CD4-positive, alpha-beta T cell (primary cell): ENCODE results near the gene DDX54. TPM values are rescaled to one million over a fixed set of nuclear protein-coding genes. Genes with fewer than 3 reads are reported as not detected.

Source experiments
- ATAC-seq: fragments of 200-7000 bp; cut with Tn5 transposase; one replicate; pipeline ENCODE4 v1.10.0; 2022; ENCODE audit warnings: mild to moderate bottlenecking; ENCODE audit not compliant: poor library complexity
- CTCF ChIA-PET: fragments of 350-600 bp; sonication (Branson Sonifier 250); formaldehyde crosslinking; loops from one replicate; lab custom pipeline; 2021; ENCODE audit warnings: antibody characterized with exemption, inconsistent platforms; lab: Charles Lee
- POLR2A ChIA-PET: fragments of 350-600 bp; sonication (Branson Sonifier 250); formaldehyde crosslinking; loops from one replicate; lab custom pipeline; 2021; ENCODE audit warnings: antibody characterized with exemption, inconsistent platforms; lab: Charles Lee
- DNase-seq, 14 experiments: peaks; one replicate each; pipeline ENCODE4 v3.0.0-alpha.2; 2013 to 2020; ENCODE audit warnings: mixed read lengths in 2 of 14
- H3K27ac ChIP-seq, 2 donors: one replicate each; pipeline versions ENCODE4 v1.5.1 to v1.7.0; 2013; ENCODE audit warnings: low read length in 2 of 2, low read depth in 1 of 2, mild to moderate bottlenecking in 1 of 2
- H3K27me3 ChIP-seq, 2 experiments: 1 replicate in 1 of 2; 2 replicates in 1 of 2; pipeline versions ENCODE4 v1.6.1 to v1.7.0; 2013; ENCODE audit warnings: low read length in 2 of 2, control low read depth in 1 of 2, mild to moderate bottlenecking in 1 of 2, moderate library complexity in 1 of 2; ENCODE audit not compliant: insufficient read depth in 2 of 2, control insufficient read depth in 1 of 2
- H3K36me3 ChIP-seq: one replicate; pipeline ENCODE4 v1.6.1; 2013; ENCODE audit warnings: low read length, control low read depth; ENCODE audit not compliant: insufficient read depth
- H3K4me1 ChIP-seq: one replicate; pipeline ENCODE4 v1.6.1; 2013; ENCODE audit warnings: low read length, control low read depth; ENCODE audit not compliant: insufficient read depth
- H3K4me3 ChIP-seq: one replicate; pipeline ENCODE4 v1.5.1; 2013; ENCODE audit warnings: mild to moderate bottlenecking, low read length, moderate library complexity
- H3K9me3 ChIP-seq, 2 experiments: 1 replicate in 1 of 2; 2 replicates in 1 of 2; pipeline versions ENCODE4 v1.6.1 to v1.7.0; 2013; ENCODE audit warnings: low read length in 2 of 2, mild to moderate bottlenecking in 2 of 2, control low read depth in 1 of 2, moderate library complexity in 1 of 2; ENCODE audit not compliant: control insufficient read depth in 1 of 2, insufficient read depth in 1 of 2
- H3K27ac Mint-ChIP-seq: one replicate; pipeline ENCODE4 v1.8.0; 2020; ENCODE audit warnings: mixed read lengths
- H3K27me3 Mint-ChIP-seq: one replicate; pipeline ENCODE4 v1.8.0; 2021; ENCODE audit warnings: mixed read lengths
- H3K36me3 Mint-ChIP-seq: one replicate; pipeline ENCODE4 v1.8.0; 2021; ENCODE audit warnings: low read depth, mixed read lengths
- H3K4me1 Mint-ChIP-seq: one replicate; pipeline ENCODE4 v1.8.0; 2021; ENCODE audit warnings: low read depth, mixed read lengths
- H3K4me3 Mint-ChIP-seq: one replicate; pipeline ENCODE4 v1.8.0; 2020; ENCODE audit warnings: mild to moderate bottlenecking, mixed read lengths
- H3K9me3 Mint-ChIP-seq: one replicate; pipeline ENCODE4 v1.8.0; 2020; ENCODE audit warnings: mixed read lengths
- intact Hi-C, 2 experiments: fragments of 100-400 bp; cut with DNase I in 1 of 2; cut with micrococcal nuclease in 1 of 2; formaldehyde crosslinking; loops; one replicate each; pipeline versions ENCODE4 v1.15.1 to v1.9.0; 2023 to 2025; cut with DNase I, micrococcal nuclease
- total RNA-seq, 174 experiments: library from RNA in 2 of 174; stranded (reverse) in 2 of 174; gene quantifications; one replicate each; pipeline ENCODE4 v1.2.3 and lab custom pipeline; 2021 to 2026
- TF ChIP-seq, protein P1 (sequence below): fragments of 200-600 bp; IDR thresholded peaks from one replicate; pipeline ENCODE4 v1.8.0; 2022; ENCODE audit warnings: antibody characterized with exemption, mild to moderate bottlenecking

Gene DDX54
- total RNA-seq, 2 experiments from 2014 or later: 56.8 to 61.1 TPM

DNA sequence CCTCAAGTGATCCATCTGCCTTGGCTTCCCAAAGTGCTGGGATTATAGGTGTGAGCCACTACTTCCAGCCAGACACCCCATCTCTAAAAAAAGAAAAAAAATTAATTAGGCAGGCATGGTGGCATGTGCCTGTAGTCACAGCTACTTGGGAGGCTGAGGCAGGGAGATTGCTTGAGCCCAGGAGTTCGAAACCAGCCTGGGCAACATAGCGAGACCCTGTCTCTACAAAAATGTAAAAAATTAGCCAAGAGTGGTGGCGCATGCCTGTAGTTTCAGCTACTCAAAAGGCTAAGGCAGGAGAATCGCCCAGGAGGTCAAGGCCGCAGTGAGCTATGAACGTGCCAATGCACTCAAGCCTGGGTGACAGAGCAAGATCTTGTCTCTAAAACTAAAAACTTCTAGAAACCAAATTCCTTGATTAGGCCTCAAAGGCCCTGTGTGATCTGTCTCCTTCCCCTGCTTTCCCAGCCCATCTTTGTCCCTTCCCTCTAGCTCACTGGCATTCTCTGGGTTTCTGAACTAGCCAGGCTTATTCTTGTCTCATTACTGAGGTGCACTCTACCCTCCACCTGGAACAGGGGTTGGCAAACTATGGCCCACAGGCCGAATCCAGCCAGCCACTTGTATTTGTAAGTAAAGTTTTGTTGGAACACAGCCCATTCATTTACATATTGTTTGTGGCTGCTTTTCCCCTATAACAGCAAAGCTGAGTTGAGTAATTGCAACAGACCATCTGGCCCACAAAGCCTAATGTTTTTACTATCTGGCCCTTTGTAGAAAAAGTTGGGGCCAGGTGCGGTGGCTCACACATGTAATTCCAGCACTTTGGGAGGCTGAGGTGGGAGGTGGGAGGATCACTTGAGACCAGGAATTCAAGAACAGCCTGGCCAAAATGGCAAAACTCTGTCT, 18.8 kb upstream of the DDX54 start:
- H3K27ac ChIP-seq: no peak overlapping the region
- intact Hi-C loops: no loop called here
- Mint-ChIP-seq H3K9me3 (no peaks in the 10 kb centered on the region), H3K4me3 (no peak overlapping the region), H3K4me1 (peaks cover 20% of the 10 kb centered on the region), H3K27ac (no peak overlapping the region), H3K36me3 (no peaks in the 10 kb centered on the region), H3K27me3 (no peaks in the 10 kb centered on the region)
- no peaks in the 10 kb centered on the region for H3K36me3 ChIP-seq
- TF ChIP-seq, protein P1, sequence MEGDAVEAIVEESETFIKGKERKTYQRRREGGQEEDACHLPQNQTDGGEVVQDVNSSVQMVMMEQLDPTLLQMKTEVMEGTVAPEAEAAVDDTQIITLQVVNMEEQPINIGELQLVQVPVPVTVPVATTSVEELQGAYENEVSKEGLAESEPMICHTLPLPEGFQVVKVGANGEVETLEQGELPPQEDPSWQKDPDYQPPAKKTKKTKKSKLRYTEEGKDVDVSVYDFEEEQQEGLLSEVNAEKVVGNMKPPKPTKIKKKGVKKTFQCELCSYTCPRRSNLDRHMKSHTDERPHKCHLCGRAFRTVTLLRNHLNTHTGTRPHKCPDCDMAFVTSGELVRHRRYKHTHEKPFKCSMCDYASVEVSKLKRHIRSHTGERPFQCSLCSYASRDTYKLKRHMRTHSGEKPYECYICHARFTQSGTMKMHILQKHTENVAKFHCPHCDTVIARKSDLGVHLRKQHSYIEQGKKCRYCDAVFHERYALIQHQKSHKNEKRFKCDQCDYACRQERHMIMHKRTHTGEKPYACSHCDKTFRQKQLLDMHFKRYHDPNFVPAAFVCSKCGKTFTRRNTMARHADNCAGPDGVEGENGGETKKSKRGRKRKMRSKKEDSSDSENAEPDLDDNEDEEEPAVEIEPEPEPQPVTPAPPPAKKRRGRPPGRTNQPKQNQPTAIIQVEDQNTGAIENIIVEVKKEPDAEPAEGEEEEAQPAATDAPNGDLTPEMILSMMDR: no peak
- H3K4me1 ChIP-seq: peaks cover 19% of the 10 kb centered on the region
- ATAC-seq (no peak), DNase-seq (no peak)
- peaks cover 0 to 4% of the 10 kb centered on the region in 2 experiments for H3K9me3 ChIP-seq
- no peaks in the 10 kb centered on the region for H3K27me3 ChIP-seq
- no peak overlapping the region for H3K4me3 ChIP-seq
- CTCF ChIA-PET: no interaction called here
- POLR2A ChIA-PET: no interaction called here

- H3K4me1 ChIP-seq: peaks cover 3% of the 10 kb centered on the region
- intact Hi-C loops: no loop called here
- no peak for ATAC-seq
These were observed 17.2 kb upstream of the DDX54 start for GRCh38 chr12:113202300-113203075.

More at GRCh38 chr12:113202300-113203075, 17.2 kb upstream of the DDX54 start:
- Mint-ChIP-seq H3K4me3 (no peak overlapping the region), H3K36me3 (no peaks in the 10 kb centered on the region), H3K27ac (no peak overlapping the region), H3K4me1 (peaks cover 4% of the 10 kb centered on the region), H3K27me3 (no peaks in the 10 kb centered on the region), H3K9me3 (no peaks in the 10 kb centered on the region)
- TF ChIP-seq, protein P1: no peak
- DNase-seq: no peak
- Histone ChIP-seq H3K9me3 (peaks cover 0 to 4% of the 10 kb centered on the region in 2 experiments), H3K27ac (no peak overlapping the region), H3K27me3 (no peaks in the 10 kb centered on the region), H3K4me3 (no peak overlapping the region), H3K36me3 (no peaks in the 10 kb centered on the region)
- ChIA-PET CTCF (no interaction called here), POLR2A (no interaction called here)
